Endodermal cell (in vitro differentiated cells): Measurements from ENCODE around the gene GANC. TPM values are rescaled to one million over a fixed set of nuclear protein-coding genes. Genes with fewer than 3 reads are reported as not detected.

Experiments
- DNase-seq: peaks from one replicate; pipeline ENCODE4 v3.0.0-alpha.2; 2017
- H3K27ac ChIP-seq: 2 replicates; pipeline ENCODE4 v1.5.1; 2013; ENCODE audit warnings: mild to moderate bottlenecking, low read depth, low read length, moderate library complexity
- H3K27me3 ChIP-seq: 2 replicates; pipeline ENCODE4 v1.6.1; 2013; ENCODE audit warnings: mild to moderate bottlenecking, low read length, moderate library complexity; ENCODE audit not compliant: insufficient read depth, control insufficient read depth, poor library complexity, severe bottlenecking
- H3K36me3 ChIP-seq: 2 replicates; pipeline ENCODE4 v1.7.0; 2013; ENCODE audit warnings: mild to moderate bottlenecking, low read length, moderate library complexity; ENCODE audit not compliant: control insufficient read depth, insufficient read depth
- H3K4me1 ChIP-seq: one replicate; pipeline ENCODE4 v1.7.0; 2013; ENCODE audit warnings: low read length; ENCODE audit not compliant: control insufficient read depth, insufficient read depth
- H3K4me3 ChIP-seq: 2 replicates; pipeline ENCODE4 v1.5.1; 2013; ENCODE audit warnings: mild to moderate bottlenecking, low read length, moderate library complexity
- H3K9ac ChIP-seq: 2 replicates; pipeline ENCODE4 v1.6.1; 2013; ENCODE audit warnings: mild to moderate bottlenecking, low read length, moderate library complexity; ENCODE audit not compliant: poor library complexity, severe bottlenecking; ENCODE audit errors: extremely low read depth
- H3K9me3 ChIP-seq: 2 replicates; pipeline ENCODE4 v1.6.1; 2013; ENCODE audit warnings: mild to moderate bottlenecking, low read length, moderate library complexity; ENCODE audit not compliant: control insufficient read depth
- H3K27ac Mint-ChIP-seq: 2 replicates; pipeline ENCODE4 v1.8.0; 2020; ENCODE audit warnings: mixed read lengths
- H3K27me3 Mint-ChIP-seq: 2 replicates; pipeline ENCODE4 v1.8.0; 2021; ENCODE audit warnings: mild to moderate bottlenecking, mixed read lengths; ENCODE audit not compliant: insufficient read depth
- H3K36me3 Mint-ChIP-seq: 2 replicates; pipeline ENCODE4 v1.8.0; 2020; ENCODE audit warnings: low read depth, mixed read lengths
- H3K4me1 Mint-ChIP-seq: 2 replicates; pipeline ENCODE4 v1.8.0; 2020; ENCODE audit warnings: mixed read lengths
- H3K4me3 Mint-ChIP-seq: 2 replicates; pipeline ENCODE4 v1.8.0; 2020; ENCODE audit warnings: mild to moderate bottlenecking, moderate library complexity, mixed read lengths
- H3K9me3 Mint-ChIP-seq: 2 replicates; pipeline ENCODE4 v1.8.0; 2020; ENCODE audit warnings: mild to moderate bottlenecking, mixed read lengths
- WGBS, 2 experiments: methylation state at CpG; one replicate each; pipeline versions ENCODE4 v1.1.5 to v1.1.7; 2013; ENCODE audit warnings: missing lambda C conversion rate in 2 of 2, mixed read lengths in 1 of 2; ENCODE audit not compliant: insufficient coverage in 1 of 2, insufficient read length in 1 of 2; 5-methylcytosine and 5-hydroxymethylcytosine counted together
- total RNA-seq, 2 donors: library from RNA; stranded (reverse); fragmentation: NEBNext Ultra II Directional in 1 of 2; extraction: Animal tissue kit (Norgen Biotek cat#: 25700) in 1 of 2; gene quantifications; 2 replicates in 1 of 2; 3 replicates in 1 of 2; pipeline ENCODE4 v1.2.1, GENCODE V29; 2021
- TF ChIP-seq, protein P1 (sequence below): fragments of 200-600 bp; sonication (generic); conservative IDR thresholded peaks from 2 replicates; pipeline ENCODE4 v1.5.0; 2021; ENCODE audit warnings: antibody characterized with exemption, mild to moderate bottlenecking

The GANC gene
- total RNA-seq, 2 donors from 2014 or later = 13.8 to 17.1 TPM

DNA sequence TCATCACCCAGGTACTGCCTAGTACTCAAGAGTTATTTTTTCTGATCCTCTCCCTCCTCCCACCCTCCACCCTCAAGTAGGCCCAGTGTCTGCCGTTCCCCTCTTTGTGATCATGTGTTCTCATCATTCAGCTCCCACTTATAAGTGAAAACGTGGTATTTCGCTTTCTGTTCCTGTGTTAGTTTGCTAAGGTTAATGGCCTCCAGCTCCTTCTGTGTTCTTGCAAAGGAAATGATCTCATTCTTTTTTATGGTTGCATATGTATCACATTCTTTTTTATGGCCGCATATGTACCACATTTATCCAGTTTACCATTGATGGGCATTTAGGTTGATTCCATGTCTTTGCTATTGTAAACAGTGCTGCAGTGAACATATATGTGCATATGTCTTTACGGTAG, 8.2 kb upstream of the GANC start:
- no peak for DNase-seq
- Histone ChIP-seq H3K4me1 (no peaks in the 10 kb centered on the region), H3K9ac (no peak overlapping the region), H3K27me3 (no peaks in the 10 kb centered on the region), H3K9me3 (no peaks in the 10 kb centered on the region), H3K4me3 (no peak overlapping the region), H3K36me3 (peaks cover 82% of the 10 kb centered on the region), H3K27ac (no peak overlapping the region)
- H3K27me3 Mint-ChIP-seq = no peaks in the 10 kb centered on the region
- 93 to 100% methylated on average over 1 to 5 of the region's 5 CpGs for WGBS, 2 experiments
- H3K4me1 Mint-ChIP-seq = peaks cover 5% of the 10 kb centered on the region
- H3K36me3 Mint-ChIP-seq = peaks cover 78% of the 10 kb centered on the region
- TF ChIP-seq, protein P1, sequence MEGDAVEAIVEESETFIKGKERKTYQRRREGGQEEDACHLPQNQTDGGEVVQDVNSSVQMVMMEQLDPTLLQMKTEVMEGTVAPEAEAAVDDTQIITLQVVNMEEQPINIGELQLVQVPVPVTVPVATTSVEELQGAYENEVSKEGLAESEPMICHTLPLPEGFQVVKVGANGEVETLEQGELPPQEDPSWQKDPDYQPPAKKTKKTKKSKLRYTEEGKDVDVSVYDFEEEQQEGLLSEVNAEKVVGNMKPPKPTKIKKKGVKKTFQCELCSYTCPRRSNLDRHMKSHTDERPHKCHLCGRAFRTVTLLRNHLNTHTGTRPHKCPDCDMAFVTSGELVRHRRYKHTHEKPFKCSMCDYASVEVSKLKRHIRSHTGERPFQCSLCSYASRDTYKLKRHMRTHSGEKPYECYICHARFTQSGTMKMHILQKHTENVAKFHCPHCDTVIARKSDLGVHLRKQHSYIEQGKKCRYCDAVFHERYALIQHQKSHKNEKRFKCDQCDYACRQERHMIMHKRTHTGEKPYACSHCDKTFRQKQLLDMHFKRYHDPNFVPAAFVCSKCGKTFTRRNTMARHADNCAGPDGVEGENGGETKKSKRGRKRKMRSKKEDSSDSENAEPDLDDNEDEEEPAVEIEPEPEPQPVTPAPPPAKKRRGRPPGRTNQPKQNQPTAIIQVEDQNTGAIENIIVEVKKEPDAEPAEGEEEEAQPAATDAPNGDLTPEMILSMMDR = no peak
- H3K4me3 Mint-ChIP-seq = no peak overlapping the region
- no peaks in the 10 kb centered on the region for H3K9me3 Mint-ChIP-seq
- H3K27ac Mint-ChIP-seq = no peak overlapping the region

DNA sequence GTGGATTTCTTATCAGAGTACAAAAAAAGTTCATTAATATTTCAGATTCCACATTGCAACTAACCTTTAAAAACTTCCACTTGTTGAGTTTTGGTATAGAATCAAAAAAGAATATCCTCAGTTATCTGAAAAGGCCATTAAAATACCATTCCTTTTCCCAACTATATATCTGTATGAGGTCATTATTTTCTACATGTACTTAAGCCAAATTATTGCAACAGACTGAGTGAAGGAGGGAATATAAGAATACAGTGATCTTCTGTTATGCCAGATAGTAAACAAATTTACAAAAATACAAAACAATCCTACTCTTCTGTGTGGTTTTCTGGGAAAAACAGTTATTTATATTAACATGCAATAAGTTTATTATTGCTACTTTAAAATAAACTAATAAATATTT, 5.7 kb upstream of the GANC start:
- Histone ChIP-seq H3K4me3 (no peak overlapping the region), H3K9me3 (no peaks in the 10 kb centered on the region), H3K4me1 (no peaks in the 10 kb centered on the region), H3K27ac (no peak overlapping the region), H3K27me3 (no peaks in the 10 kb centered on the region), H3K36me3 (peaks cover 67% of the 10 kb centered on the region), H3K9ac (no peak overlapping the region)
- TF ChIP-seq, protein P1 = no peak
- no peak overlapping the region for H3K4me3 Mint-ChIP-seq
- no peaks in the 10 kb centered on the region for H3K27me3 Mint-ChIP-seq
- H3K9me3 Mint-ChIP-seq = no peaks in the 10 kb centered on the region
- H3K36me3 Mint-ChIP-seq = peaks cover 75% of the 10 kb centered on the region
- DNase-seq = no peak
- H3K27ac Mint-ChIP-seq = no peak overlapping the region
- H3K4me1 Mint-ChIP-seq = peaks cover 13% of the 10 kb centered on the region

GRCh38 chr15:42270551-42270950, 2.5 kb upstream of the GANC start:
- H3K27ac Mint-ChIP-seq = no peak overlapping the region
- WGBS, 2 experiments = 50 to 88% methylated on average over 1 to 2 of the region's 2 CpGs
- no peak overlapping the region for H3K27ac ChIP-seq

More at GRCh38 chr15:42270551-42270950, 2.5 kb upstream of the GANC start:
- TF ChIP-seq, protein P1 = no peak
- H3K9me3 Mint-ChIP-seq = no peaks in the 10 kb centered on the region
- Histone ChIP-seq H3K4me3 (peak overlapping the region; percentile 61), H3K4me1 (no peaks in the 10 kb centered on the region), H3K27me3 (no peaks in the 10 kb centered on the region), H3K9ac (no peak overlapping the region), H3K36me3 (peaks cover 35% of the 10 kb centered on the region), H3K9me3 (no peaks in the 10 kb centered on the region)
- peaks cover 45% of the 10 kb centered on the region for H3K36me3 Mint-ChIP-seq
- no peak for DNase-seq
- H3K4me3 Mint-ChIP-seq = no peak overlapping the region
- peaks cover 22% of the 10 kb centered on the region for H3K4me1 Mint-ChIP-seq
- no peaks in the 10 kb centered on the region for H3K27me3 Mint-ChIP-seq
